K562 (cell line): ENCODE data around the gene CARM1.

Experiments
- MBD2 ChIP-seq: sonication (generic); IDR thresholded peaks from 2 replicates; pipeline ENCODE4 v1.6.1; 2016; ENCODE audit warnings: low read depth, borderline replicate concordance
- NONO ChIP-seq, 2 experiments: fragments of 200-400 bp in 1 of 2; fragments of 450-650 bp in 1 of 2; formaldehyde crosslinking in 1 of 2; IDR thresholded peaks; 2 replicates each; pipeline ENCODE4 v1.6.1; 2017; ENCODE audit warnings: low read depth in 2 of 2, mild to moderate bottlenecking in 2 of 2, moderate library complexity in 2 of 2, low read length in 1 of 2
- PTRF ChIP-seq: fragments of 450-650 bp; IDR thresholded peaks from 2 replicates; pipeline ENCODE4 v1.6.1; 2016; ENCODE audit warnings: mild to moderate bottlenecking, missing genetic modification characterization, missing compliant biosample characterization
- RBBP5 ChIP-seq: fragments of 200-600 bp; sonication (generic); IDR thresholded peaks from 2 replicates; pipeline ENCODE4 v1.6.1; 2012; ENCODE audit warnings: borderline replicate concordance, mild to moderate bottlenecking, low read length, control low read depth, inconsistent platforms; ENCODE audit not compliant: insufficient read depth, poor library complexity, severe bottlenecking
- TCF7L2 ChIP-seq: fragments of 150-350 bp; IDR thresholded peaks from 2 replicates; pipeline ENCODE4 v1.6.1; 2016; ENCODE audit warnings: low read depth, mild to moderate bottlenecking, low read length, moderate library complexity
- YBX1 ChIP-seq: fragments of 450-650 bp; IDR thresholded peaks from 2 replicates; pipeline ENCODE4 v1.7.1; 2016; ENCODE audit warnings: mild to moderate bottlenecking
- TF ChIP-seq, protein P1 (sequence below): sonication (generic); formaldehyde crosslinking; IDR thresholded peaks from 2 replicates; pipeline ENCODE4 v1.8.1; 2023; ENCODE audit warnings: mild to moderate bottlenecking, missing genetic modification reagents
- TF ChIP-seq, protein P2 (sequence below), 3 experiments: IDR thresholded peaks in 2 of 3; conservative IDR thresholded peaks in 1 of 3; 2 replicates each; pipeline ENCODE4 v1.5.1; 2011 to 2012; ENCODE audit warnings: low read length in 3 of 3, mild to moderate bottlenecking in 3 of 3, control low read depth in 2 of 3, improper control_type of control experiment in 1 of 3, inconsistent platforms in 1 of 3, low read depth in 1 of 3, mixed read lengths in 1 of 3, moderate library complexity in 1 of 3; ENCODE audit not compliant: insufficient read depth in 2 of 3
- TF ChIP-seq, protein P3 (sequence below): sonication (generic); formaldehyde crosslinking; IDR thresholded peaks from 2 replicates; pipeline ENCODE4 v1.8.1; 2023; ENCODE audit warnings: mild to moderate bottlenecking, missing genetic modification reagents, moderate library complexity
- TF ChIP-seq, protein P4 (sequence below): fragments of 250-450 bp; sonication (Bioruptor Pico); IDR thresholded peaks from 2 replicates; pipeline ENCODE4 v1.5.1; 2021; ENCODE audit warnings: mild to moderate bottlenecking

DNA sequence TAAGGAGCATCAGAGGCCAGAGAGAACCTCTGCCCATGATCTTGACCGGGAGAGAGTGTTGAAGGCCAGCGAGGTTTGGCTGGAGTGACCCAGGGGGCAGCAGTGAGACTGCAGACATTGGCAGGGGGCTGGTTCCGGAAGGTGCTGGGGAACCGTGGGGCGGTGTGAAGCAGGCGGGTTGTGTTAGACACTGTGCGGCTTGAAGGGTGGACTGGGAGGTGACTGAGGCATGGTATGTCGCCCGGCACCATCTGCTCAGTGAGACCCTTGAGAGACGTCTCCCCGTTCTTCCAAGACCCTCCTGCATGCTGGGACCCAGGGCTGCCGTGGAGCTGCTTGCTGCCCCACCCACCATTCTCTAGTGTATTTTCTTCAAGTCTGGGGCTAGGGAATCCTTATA lies 24.6 kb downstream of the CARM1 start:
- TF ChIP-seq, protein P1, sequence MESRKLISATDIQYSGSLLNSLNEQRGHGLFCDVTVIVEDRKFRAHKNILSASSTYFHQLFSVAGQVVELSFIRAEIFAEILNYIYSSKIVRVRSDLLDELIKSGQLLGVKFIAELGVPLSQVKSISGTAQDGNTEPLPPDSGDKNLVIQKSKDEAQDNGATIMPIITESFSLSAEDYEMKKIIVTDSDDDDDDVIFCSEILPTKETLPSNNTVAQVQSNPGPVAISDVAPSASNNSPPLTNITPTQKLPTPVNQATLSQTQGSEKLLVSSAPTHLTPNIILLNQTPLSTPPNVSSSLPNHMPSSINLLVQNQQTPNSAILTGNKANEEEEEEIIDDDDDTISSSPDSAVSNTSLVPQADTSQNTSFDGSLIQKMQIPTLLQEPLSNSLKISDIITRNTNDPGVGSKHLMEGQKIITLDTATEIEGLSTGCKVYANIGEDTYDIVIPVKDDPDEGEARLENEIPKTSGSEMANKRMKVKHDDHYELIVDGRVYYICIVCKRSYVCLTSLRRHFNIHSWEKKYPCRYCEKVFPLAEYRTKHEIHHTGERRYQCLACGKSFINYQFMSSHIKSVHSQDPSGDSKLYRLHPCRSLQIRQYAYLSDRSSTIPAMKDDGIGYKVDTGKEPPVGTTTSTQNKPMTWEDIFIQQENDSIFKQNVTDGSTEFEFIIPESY (CRISPR knock-in tag): no peak
- TF ChIP-seq PTRF (tag) (no peak), NONO (IDR thresholded peaks at IDR 0.05; ENCODE audit: low read depth in 2 of 2, low read length in 1 of 2) (no peak), TCF7L2 (no peak), MBD2 (no peak), RBBP5 (no peak), YBX1 (no peak)
- TF ChIP-seq, protein P2, sequence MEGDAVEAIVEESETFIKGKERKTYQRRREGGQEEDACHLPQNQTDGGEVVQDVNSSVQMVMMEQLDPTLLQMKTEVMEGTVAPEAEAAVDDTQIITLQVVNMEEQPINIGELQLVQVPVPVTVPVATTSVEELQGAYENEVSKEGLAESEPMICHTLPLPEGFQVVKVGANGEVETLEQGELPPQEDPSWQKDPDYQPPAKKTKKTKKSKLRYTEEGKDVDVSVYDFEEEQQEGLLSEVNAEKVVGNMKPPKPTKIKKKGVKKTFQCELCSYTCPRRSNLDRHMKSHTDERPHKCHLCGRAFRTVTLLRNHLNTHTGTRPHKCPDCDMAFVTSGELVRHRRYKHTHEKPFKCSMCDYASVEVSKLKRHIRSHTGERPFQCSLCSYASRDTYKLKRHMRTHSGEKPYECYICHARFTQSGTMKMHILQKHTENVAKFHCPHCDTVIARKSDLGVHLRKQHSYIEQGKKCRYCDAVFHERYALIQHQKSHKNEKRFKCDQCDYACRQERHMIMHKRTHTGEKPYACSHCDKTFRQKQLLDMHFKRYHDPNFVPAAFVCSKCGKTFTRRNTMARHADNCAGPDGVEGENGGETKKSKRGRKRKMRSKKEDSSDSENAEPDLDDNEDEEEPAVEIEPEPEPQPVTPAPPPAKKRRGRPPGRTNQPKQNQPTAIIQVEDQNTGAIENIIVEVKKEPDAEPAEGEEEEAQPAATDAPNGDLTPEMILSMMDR (IDR thresholded peaks at IDR 0.05 in 2 of 3, conservative IDR thresholded peaks at IDR 0.05 in 1 of 3; ENCODE audit: insufficient read depth in 2 of 3, low read depth in 1 of 3, low read length in 3 of 3): peak; percentile 20 to 30 (median 28); a peak in 2 of 6 replicates
- TF ChIP-seq, protein P3, sequence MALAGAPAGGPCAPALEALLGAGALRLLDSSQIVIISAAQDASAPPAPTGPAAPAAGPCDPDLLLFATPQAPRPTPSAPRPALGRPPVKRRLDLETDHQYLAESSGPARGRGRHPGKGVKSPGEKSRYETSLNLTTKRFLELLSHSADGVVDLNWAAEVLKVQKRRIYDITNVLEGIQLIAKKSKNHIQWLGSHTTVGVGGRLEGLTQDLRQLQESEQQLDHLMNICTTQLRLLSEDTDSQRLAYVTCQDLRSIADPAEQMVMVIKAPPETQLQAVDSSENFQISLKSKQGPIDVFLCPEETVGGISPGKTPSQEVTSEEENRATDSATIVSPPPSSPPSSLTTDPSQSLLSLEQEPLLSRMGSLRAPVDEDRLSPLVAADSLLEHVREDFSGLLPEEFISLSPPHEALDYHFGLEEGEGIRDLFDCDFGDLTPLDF (CRISPR knock-in tag): no peak
- TF ChIP-seq, protein P4, sequence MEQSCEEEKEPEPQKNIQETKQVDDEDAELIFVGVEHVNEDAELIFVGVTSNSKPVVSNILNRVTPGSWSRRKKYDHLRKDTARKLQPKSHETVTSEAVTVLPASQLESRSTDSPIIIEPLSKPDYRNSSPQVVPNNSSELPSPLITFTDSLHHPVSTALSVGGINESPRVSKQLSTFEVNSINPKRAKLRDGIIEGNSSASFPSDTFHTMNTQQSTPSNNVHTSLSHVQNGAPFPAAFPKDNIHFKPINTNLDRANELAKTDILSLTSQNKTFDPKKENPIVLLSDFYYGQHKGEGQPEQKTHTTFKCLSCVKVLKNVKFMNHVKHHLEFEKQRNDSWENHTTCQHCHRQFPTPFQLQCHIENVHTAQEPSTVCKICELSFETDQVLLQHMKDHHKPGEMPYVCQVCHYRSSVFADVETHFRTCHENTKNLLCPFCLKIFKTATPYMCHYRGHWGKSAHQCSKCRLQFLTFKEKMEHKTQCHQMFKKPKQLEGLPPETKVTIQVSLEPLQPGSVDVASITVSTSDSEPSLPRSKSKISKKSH (CRISPR knock-in tag): no peak
